Panc1 (cell line): ENCODE results near the gene SNPH. TPM values are rescaled to one million over a fixed set of nuclear protein-coding genes. Genes with fewer than 3 reads are reported as not detected.

Source experiments
- ATAC-seq: fragments of 200-7000 bp; cut with Tn5 transposase; 2 replicates; pipeline ENCODE4 v1.9.1; 2020; ENCODE audit warnings: mild to moderate bottlenecking, moderate library complexity
- BruUV-seq: library from RNA; stranded (reverse); fragments of 400-500 nt; replicated peaks from 2 replicates; lab custom pipeline; 2021; lab: Mats Ljungman, UMichigan
- CTCF ChIA-PET: fragments of 300-600 bp; sonication (Branson Sonifier 250); formaldehyde crosslinking; loops from one replicate; lab custom pipeline; 2022; ENCODE audit warnings: antibody characterized with exemption; lab: Charles Lee
- POLR2A ChIA-PET: fragments of 300-600 bp; sonication (Branson Sonifier 250); formaldehyde crosslinking; loops from one replicate; lab custom pipeline; 2022; ENCODE audit warnings: antibody characterized with exemption; lab: Charles Lee
- DNase-seq: peaks from one replicate; pipeline ENCODE4 v3.0.0-alpha.2; 2010; ENCODE audit warnings: low read depth, low spot score
- H3K27ac ChIP-seq: 2 replicates; pipeline ENCODE4 v1.5.1; 2011; ENCODE audit warnings: mild to moderate bottlenecking, low read length, inconsistent platforms
- H3K27me3 ChIP-seq: fragments of 200-500 bp; sonication (Bioruptor generic); 2 replicates; pipeline ENCODE4 v1.6.0; 2014; ENCODE audit warnings: low read length, inconsistent platforms; ENCODE audit not compliant: control insufficient read depth, insufficient read depth
- H3K36me3 ChIP-seq: fragments of 200-500 bp; sonication (Bioruptor generic); 2 replicates; pipeline ENCODE4 v1.5.1; 2014; ENCODE audit warnings: inconsistent platforms, mild to moderate bottlenecking, low read length, moderate library complexity; ENCODE audit not compliant: control insufficient read depth, insufficient read depth
- H3K4me1 ChIP-seq: 2 replicates; pipeline ENCODE4 v1.5.1; 2011; ENCODE audit warnings: inconsistent platforms, mild to moderate bottlenecking, low read length, moderate library complexity; ENCODE audit not compliant: control insufficient read depth, insufficient read depth
- H3K4me3 ChIP-seq, 2 experiments: 2 replicates each; pipeline ENCODE4 v1.5.1; 2011 to 2012; ENCODE audit warnings: low read depth in 2 of 2, low read length in 2 of 2, mild to moderate bottlenecking in 2 of 2, inconsistent platforms in 1 of 2, moderate library complexity in 1 of 2
- H3K9me3 ChIP-seq: fragments of 200-500 bp; sonication (Bioruptor generic); 2 replicates; pipeline ENCODE4 v1.5.1; 2014; ENCODE audit warnings: low read depth, mild to moderate bottlenecking, inconsistent platforms, low read length, moderate library complexity; ENCODE audit not compliant: control insufficient read depth, insufficient read depth
- POLR2AphosphoS5 ChIP-seq: IDR thresholded peaks from 2 replicates; pipeline ENCODE4 v1.6.1; 2012; ENCODE audit warnings: mild to moderate bottlenecking, low read depth, low read length, moderate library complexity
- SIN3A ChIP-seq: IDR thresholded peaks from 2 replicates; pipeline ENCODE4 v1.6.1; 2012; ENCODE audit warnings: low read depth, mild to moderate bottlenecking, low read length, moderate library complexity, borderline replicate concordance; ENCODE audit not compliant: insufficient read depth
- TCF7L2 ChIP-seq: IDR thresholded peaks from 2 replicates; pipeline ENCODE4 v1.6.1; 2011; ENCODE audit warnings: mild to moderate bottlenecking, low read depth, low read length, inconsistent platforms
- in situ Hi-C: cut with HindIII; loops from 2 replicates; pipeline ENCODE4 v1.10.0; 2016; ENCODE audit warnings: low sequenced_read_pairs, low pct_unique_long_range_greater_than_20kb
- intact Hi-C: fragments of 100-400 bp; cut with micrococcal nuclease; formaldehyde crosslinking; loops from one replicate; pipeline ENCODE4 v1.10.0; 2022; ENCODE audit not compliant: unreplicated experiment
- total RNA-seq: library from RNA; stranded (reverse); gene quantifications from one replicate; pipeline ENCODE4 v1.2.1, GENCODE V29; 2021; ENCODE audit not compliant: unreplicated experiment
- TF ChIP-seq, protein P1 (sequence below): fragments of 450-650 bp; IDR thresholded peaks from 2 replicates; pipeline ENCODE4 v1.5.1; 2017; ENCODE audit warnings: mild to moderate bottlenecking
- TF ChIP-seq, protein P2 (sequence below), 2 experiments: IDR thresholded peaks; 2 replicates each; pipeline ENCODE4 v1.6.1; 2011 to 2012; ENCODE audit warnings: low read depth in 2 of 2, control low read depth in 1 of 2, low read length in 1 of 2, mild to moderate bottlenecking in 1 of 2, moderate library complexity in 1 of 2; ENCODE audit not compliant: insufficient read depth in 1 of 2

SNPH gene
- total RNA-seq, 1 experiment from 2014 or later = 6.4 TPM

DNA sequence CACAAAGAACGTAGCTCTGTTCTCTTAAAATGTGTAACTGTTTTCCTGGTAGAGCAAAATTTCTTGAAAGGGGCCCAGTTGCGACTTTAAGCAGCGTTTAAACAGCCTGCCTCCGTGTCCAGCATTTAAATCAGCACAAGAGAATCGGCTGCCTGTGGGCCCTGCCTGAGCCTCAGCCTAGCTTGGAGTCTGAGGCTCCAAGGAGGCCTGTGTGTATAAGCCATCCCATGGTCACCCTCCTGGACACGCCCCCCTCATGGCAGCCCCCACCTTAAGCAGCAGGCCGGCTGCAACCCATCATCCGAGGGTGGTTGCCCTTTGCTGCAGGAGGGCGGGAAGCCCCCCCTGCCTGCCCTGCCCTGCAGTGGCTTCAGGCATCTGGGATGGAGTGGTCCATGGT, 44.0 kb downstream of the SNPH start:
- ChIA-PET CTCF (interaction anchor here (0.5 to 0.6 kb wide), 2 partner anchors 43 to 127 kb away, joined by 3 to 4 read pairs; no protein-coding TSS in a partner anchor), POLR2A (interaction anchor here (0.6 kb wide), 1 partner anchor 84 kb away, joined by 3 read pairs; no protein-coding TSS in a partner anchor)
- Histone ChIP-seq H3K27me3 (no peaks in the 10 kb centered on the region), H3K4me1 (peaks cover 4% of the 10 kb centered on the region; the same call in 1 of the 2 replicates), H3K27ac (no peak overlapping the region), H3K36me3 (no peaks in the 10 kb centered on the region), H3K9me3 (no peaks in the 10 kb centered on the region), H3K4me3 (no peak overlapping the region)
- TF ChIP-seq, protein P1, sequence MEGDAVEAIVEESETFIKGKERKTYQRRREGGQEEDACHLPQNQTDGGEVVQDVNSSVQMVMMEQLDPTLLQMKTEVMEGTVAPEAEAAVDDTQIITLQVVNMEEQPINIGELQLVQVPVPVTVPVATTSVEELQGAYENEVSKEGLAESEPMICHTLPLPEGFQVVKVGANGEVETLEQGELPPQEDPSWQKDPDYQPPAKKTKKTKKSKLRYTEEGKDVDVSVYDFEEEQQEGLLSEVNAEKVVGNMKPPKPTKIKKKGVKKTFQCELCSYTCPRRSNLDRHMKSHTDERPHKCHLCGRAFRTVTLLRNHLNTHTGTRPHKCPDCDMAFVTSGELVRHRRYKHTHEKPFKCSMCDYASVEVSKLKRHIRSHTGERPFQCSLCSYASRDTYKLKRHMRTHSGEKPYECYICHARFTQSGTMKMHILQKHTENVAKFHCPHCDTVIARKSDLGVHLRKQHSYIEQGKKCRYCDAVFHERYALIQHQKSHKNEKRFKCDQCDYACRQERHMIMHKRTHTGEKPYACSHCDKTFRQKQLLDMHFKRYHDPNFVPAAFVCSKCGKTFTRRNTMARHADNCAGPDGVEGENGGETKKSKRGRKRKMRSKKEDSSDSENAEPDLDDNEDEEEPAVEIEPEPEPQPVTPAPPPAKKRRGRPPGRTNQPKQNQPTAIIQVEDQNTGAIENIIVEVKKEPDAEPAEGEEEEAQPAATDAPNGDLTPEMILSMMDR = no peak
- TF ChIP-seq, protein P2, sequence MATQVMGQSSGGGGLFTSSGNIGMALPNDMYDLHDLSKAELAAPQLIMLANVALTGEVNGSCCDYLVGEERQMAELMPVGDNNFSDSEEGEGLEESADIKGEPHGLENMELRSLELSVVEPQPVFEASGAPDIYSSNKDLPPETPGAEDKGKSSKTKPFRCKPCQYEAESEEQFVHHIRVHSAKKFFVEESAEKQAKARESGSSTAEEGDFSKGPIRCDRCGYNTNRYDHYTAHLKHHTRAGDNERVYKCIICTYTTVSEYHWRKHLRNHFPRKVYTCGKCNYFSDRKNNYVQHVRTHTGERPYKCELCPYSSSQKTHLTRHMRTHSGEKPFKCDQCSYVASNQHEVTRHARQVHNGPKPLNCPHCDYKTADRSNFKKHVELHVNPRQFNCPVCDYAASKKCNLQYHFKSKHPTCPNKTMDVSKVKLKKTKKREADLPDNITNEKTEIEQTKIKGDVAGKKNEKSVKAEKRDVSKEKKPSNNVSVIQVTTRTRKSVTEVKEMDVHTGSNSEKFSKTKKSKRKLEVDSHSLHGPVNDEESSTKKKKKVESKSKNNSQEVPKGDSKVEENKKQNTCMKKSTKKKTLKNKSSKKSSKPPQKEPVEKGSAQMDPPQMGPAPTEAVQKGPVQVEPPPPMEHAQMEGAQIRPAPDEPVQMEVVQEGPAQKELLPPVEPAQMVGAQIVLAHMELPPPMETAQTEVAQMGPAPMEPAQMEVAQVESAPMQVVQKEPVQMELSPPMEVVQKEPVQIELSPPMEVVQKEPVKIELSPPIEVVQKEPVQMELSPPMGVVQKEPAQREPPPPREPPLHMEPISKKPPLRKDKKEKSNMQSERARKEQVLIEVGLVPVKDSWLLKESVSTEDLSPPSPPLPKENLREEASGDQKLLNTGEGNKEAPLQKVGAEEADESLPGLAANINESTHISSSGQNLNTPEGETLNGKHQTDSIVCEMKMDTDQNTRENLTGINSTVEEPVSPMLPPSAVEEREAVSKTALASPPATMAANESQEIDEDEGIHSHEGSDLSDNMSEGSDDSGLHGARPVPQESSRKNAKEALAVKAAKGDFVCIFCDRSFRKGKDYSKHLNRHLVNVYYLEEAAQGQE (IDR thresholded peaks at IDR 0.05; ENCODE audit: insufficient read depth in 1 of 2, low read depth in 2 of 2, low read length in 1 of 2) = no peak
- TF ChIP-seq TCF7L2 (no peak), POLR2AphosphoS5 (no peak), SIN3A (no peak)
- in situ Hi-C loops (no loop called here), intact Hi-C loops (no loop called here)
- ATAC-seq = no peak
- BruUV-seq = no TSS peak
- DNase-seq = no peak

DNA sequence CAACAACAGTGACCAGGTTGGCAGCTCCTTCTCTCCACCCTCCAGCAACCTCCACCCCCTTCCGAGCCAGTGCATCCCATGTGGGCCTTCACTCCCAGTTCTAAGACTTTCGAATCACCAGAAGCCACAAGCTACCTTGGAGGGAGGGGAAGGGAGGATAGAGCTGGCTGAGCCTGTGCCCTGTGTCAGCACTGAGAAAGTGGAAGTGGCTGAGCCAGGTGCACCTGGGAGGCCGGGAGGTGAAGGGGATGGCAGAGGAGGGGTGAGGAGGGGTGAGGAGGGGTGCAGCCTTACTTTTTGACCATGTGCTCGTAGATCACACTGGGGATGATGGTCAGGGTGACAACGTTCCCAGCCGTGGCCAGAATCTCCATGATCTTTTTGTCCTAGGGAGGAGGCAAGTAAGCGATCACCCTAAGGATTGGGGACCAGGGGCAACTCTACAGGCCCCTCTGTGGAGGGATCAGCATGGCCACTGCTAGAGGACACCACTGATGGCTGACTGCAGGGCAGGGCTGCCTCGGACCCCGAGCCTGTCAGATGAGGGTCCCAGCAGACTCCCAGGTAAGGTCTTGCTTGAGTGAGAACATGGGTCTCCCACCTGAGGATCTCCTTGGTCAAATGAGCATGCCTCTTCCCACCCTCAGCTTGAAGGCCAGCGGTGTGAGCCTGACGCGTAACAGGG, 44.6 kb downstream of the SNPH start:
- ChIA-PET CTCF (interaction anchor here (0.6 kb wide), 1 partner anchor 126 kb away, joined by 3 read pairs; no protein-coding TSS in a partner anchor), POLR2A (interaction anchor here (0.6 kb wide), 1 partner anchor 84 kb away, joined by 3 read pairs; no protein-coding TSS in a partner anchor)
- Histone ChIP-seq H3K27me3 (no peaks in the 10 kb centered on the region), H3K36me3 (no peaks in the 10 kb centered on the region), H3K9me3 (no peaks in the 10 kb centered on the region), H3K4me3 (no peak overlapping the region), H3K27ac (no peak overlapping the region), H3K4me1 (peaks cover 4% of the 10 kb centered on the region; the same call in 1 of the 2 replicates)
- intact Hi-C loops (no loop called here), in situ Hi-C loops (no loop called here)
- TF ChIP-seq TCF7L2 (no peak), POLR2AphosphoS5 (no peak), SIN3A (no peak)
- TF ChIP-seq, protein P1 = no peak
- TF ChIP-seq, protein P2 (IDR thresholded peaks at IDR 0.05; ENCODE audit: insufficient read depth in 1 of 2, low read depth in 2 of 2, low read length in 1 of 2) = no peak
- BruUV-seq = no TSS peak
- DNase-seq (no peak), ATAC-seq (0 out of 2 replicates have a peak, but pooled peaks have one; percentile 10)
